Kidney (tissue), 14 donors: ENCODE results near the gene SORCS2. TPM values are rescaled to one million over a fixed set of nuclear protein-coding genes. Genes with fewer than 3 reads are reported as not detected.

Experiments
- DNase-seq, 5 donors: peaks; one replicate each; pipeline ENCODE4 v3.0.0-alpha.2; 2013 to 2020
- FAIRE-seq: peaks from 2 replicates; lab custom pipeline; 2012; peaks lifted over from hg19 to GRCh38; lab: Jason Lieb, UNC
- H3K27ac ChIP-seq, 2 donors: one replicate each; pipeline ENCODE4 v1.7.0; 2013; ENCODE audit warnings: low read depth in 2 of 2, low read length in 2 of 2, inconsistent platforms in 1 of 2
- H3K27me3 ChIP-seq: one replicate; pipeline ENCODE4 v1.7.1; 2013; ENCODE audit warnings: low read length, inconsistent platforms; ENCODE audit not compliant: control insufficient read depth, insufficient read depth
- H3K36me3 ChIP-seq, 3 donors: one replicate each; pipeline versions ENCODE4 v1.7.0 to v1.7.1; 2013; ENCODE audit warnings: low read length in 3 of 3, control low read depth in 1 of 3, inconsistent platforms in 1 of 3; ENCODE audit not compliant: insufficient read depth in 3 of 3, control insufficient read depth in 2 of 3
- H3K4me1 ChIP-seq, 3 donors: one replicate each; pipeline versions ENCODE4 v1.7.0 to v1.7.1; 2013; ENCODE audit warnings: low read length in 3 of 3, inconsistent platforms in 1 of 3, low read depth in 1 of 3; ENCODE audit not compliant: control insufficient read depth in 2 of 3, insufficient read depth in 2 of 3
- H3K4me3 ChIP-seq, 3 donors: one replicate each; pipeline versions ENCODE4 v1.7.0 to v1.8.1; 2013; ENCODE audit warnings: low read length in 3 of 3, control low read depth in 1 of 3, inconsistent platforms in 1 of 3
- H3K9ac ChIP-seq, 3 donors: one replicate each; pipeline versions ENCODE4 v1.7.0 to v1.7.1; 2013; ENCODE audit warnings: low read length in 3 of 3, control low read depth in 1 of 3, inconsistent platforms in 1 of 3
- H3K9me3 ChIP-seq, 3 donors: one replicate each; pipeline versions ENCODE4 v1.7.0 to v1.7.1; 2013; ENCODE audit warnings: low read length in 3 of 3, control low read depth in 1 of 3, inconsistent platforms in 1 of 3; ENCODE audit not compliant: control insufficient read depth in 2 of 3, insufficient read depth in 1 of 3
- intact Hi-C: fragments of 100-400 bp; cut with DNase I; formaldehyde crosslinking; loops from one replicate; pipeline ENCODE4 v1.11.1; 2022
- polyA plus RNA-seq: library from polyadenylated mRNA; stranded (reverse); fragments of 350-450 nt; fragmentation: Illumina TruSeq; extraction: RNeasy Lipid Tissue Mini Kit (QIAGEN cat#74804); gene quantifications from one replicate; pipeline ENCODE4 v1.2.3, GENCODE V29; 2014; ENCODE audit warnings: low read depth, low replicate concordance; ENCODE audit not compliant: insufficient read depth
- total RNA-seq: library from RNA; stranded (reverse); fragmentation: NEBNext Ultra II Directional; extraction: Animal tissue kit (Norgen Biotek cat#: 25700); gene quantifications from one replicate; pipeline ENCODE4 v1.2.1, GENCODE V29; 2021
- TF ChIP-seq, protein P1 (sequence below): IDR thresholded peaks from 3 replicates; pipeline ENCODE4 v1.5.1; 2012; ENCODE audit warnings: mild to moderate bottlenecking, moderate library complexity, borderline replicate concordance; ENCODE audit not compliant: insufficient read depth; ENCODE audit errors: extremely low read depth
- donor health status: control.
- donor health status: control.
- donor health status: control.
- donor health status: control.
- donor health status: control.
- donor health status: DM: yes; HTN: yes; CAD: no.
- donor health status: Normal renal cell carcinoma (clear cell type).

The SORCS2 gene
- total and polyA plus RNA-seq, 2 donors from 2014 or later: 6.1 to 9.1 TPM

DNA sequence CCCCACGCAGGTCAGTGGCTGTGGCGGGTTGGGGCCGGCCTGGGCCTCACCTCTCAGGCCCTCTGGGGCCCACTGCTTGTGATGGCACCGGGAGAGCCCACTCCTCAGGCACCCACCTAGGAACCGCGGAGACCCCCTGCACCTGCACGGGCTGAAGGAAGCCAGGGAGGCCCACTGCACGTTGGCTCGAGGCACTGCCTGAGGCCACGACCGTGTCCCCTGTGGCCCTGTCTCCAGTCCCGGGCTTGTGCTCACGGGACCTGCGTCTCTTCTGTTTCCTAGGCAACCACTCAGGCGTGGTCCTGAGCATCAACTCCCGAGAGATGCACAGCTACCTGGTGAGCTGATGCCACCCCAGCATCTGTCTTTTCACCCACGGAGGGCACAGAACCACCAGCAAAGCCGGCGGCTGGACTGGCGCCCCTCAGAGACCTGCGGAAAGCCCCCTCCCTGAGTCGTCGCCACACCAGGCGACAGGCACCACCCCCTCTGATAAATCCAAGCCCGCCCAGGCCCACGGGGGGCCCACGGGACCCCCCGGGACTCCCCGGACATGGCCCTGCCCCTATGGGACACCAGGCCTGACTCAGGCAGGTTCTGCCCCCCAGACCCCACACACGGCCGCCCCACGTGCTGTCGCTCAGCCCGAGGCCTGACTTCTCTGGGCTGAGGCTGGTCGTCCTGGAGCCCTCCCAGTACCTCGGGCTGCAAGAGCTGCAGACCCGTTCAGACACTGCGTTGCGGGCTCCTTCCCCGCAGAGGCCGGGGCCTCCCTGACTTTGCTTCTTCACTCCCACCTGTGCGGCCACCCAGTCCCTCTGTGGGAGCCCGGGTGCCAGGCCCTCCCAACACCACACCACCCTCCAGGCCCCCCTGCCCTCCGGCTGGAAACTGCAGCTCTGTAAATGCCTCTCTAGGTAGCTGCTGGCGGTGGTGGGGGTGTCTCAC is 547.9 kb downstream of the SORCS2 start:
- no peaks in the 10 kb centered on the region for H3K27me3 ChIP-seq
- no peaks in the 10 kb centered on the region for H3K36me3 ChIP-seq
- DNase-seq: peak in 1 of 5 donors; percentile 43
- TF ChIP-seq, protein P1, sequence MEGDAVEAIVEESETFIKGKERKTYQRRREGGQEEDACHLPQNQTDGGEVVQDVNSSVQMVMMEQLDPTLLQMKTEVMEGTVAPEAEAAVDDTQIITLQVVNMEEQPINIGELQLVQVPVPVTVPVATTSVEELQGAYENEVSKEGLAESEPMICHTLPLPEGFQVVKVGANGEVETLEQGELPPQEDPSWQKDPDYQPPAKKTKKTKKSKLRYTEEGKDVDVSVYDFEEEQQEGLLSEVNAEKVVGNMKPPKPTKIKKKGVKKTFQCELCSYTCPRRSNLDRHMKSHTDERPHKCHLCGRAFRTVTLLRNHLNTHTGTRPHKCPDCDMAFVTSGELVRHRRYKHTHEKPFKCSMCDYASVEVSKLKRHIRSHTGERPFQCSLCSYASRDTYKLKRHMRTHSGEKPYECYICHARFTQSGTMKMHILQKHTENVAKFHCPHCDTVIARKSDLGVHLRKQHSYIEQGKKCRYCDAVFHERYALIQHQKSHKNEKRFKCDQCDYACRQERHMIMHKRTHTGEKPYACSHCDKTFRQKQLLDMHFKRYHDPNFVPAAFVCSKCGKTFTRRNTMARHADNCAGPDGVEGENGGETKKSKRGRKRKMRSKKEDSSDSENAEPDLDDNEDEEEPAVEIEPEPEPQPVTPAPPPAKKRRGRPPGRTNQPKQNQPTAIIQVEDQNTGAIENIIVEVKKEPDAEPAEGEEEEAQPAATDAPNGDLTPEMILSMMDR: no peak
- no peak overlapping the region for H3K27ac ChIP-seq
- no peak overlapping the region for H3K9ac ChIP-seq
- H3K4me3 ChIP-seq: no peak overlapping the region
- no peak for FAIRE-seq
- H3K4me1 ChIP-seq: no peaks in the 10 kb centered on the region
- intact Hi-C loops: no loop called here
- H3K9me3 ChIP-seq: no peaks in the 10 kb centered on the region

DNA sequence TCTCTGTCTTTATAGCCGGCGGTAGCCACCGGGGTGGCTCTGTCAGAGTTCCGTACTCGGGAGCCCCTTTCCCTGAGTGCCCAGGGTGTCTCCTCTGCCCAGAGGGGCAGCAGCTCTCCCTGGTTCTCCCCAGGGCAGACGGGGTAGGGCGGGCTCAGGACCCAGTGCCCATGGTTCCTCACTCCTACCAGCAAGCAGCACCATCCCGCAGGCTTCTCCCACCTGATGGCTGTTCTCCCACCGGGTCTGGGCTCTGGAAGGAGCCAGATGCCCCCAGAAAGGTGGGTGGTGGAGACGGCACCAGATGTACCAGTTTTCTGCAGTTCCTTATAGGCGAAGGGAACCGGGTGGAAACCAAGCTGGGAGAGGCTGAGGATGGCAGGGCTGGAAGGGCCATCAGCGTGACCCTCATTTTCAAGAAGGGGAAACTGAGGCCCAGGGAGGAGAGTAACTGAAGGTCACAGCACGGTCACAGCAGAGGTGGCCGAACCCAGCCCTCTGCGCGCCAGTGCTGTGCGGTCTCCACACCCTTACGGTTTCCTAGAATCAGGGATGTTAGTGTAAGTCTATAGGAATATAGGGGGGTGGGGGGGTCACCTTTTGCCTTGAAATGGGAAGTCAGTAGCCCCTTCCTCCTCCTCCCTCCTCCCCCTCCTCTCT is 548.7 kb downstream of the SORCS2 start:
- TF ChIP-seq, protein P1: no peak
- no peaks in the 10 kb centered on the region for H3K36me3 ChIP-seq
- no peaks in the 10 kb centered on the region for H3K27me3 ChIP-seq
- H3K27ac ChIP-seq: no peak overlapping the region
- DNase-seq: peak in 1 of 5 donors; percentile 62
- no peak overlapping the region for H3K4me3 ChIP-seq
- H3K9me3 ChIP-seq: no peaks in the 10 kb centered on the region
- FAIRE-seq: no peak
- intact Hi-C loops: no loop called here
- no peaks in the 10 kb centered on the region for H3K4me1 ChIP-seq
- no peak overlapping the region for H3K9ac ChIP-seq

GRCh38 chr4:7741946-7742806 is 549.8 kb downstream of the SORCS2 start:
- no peak overlapping the region for H3K9ac ChIP-seq
- H3K4me3 ChIP-seq: no peak overlapping the region
- no peak overlapping the region for H3K27ac ChIP-seq
- no peaks in the 10 kb centered on the region for H3K36me3 ChIP-seq
- no peaks in the 10 kb centered on the region for H3K4me1 ChIP-seq
- TF ChIP-seq, protein P1: no peak
- H3K27me3 ChIP-seq: no peaks in the 10 kb centered on the region
- H3K9me3 ChIP-seq: no peaks in the 10 kb centered on the region
- DNase-seq (peak in 1 of 5 donors; percentile 60), FAIRE-seq (no peak)
- intact Hi-C loops: no loop called here
